IPS DF 6.9 (cell line): ENCODE measurements around the gene APMAP.
A peak's percentile ranks its signal among the peaks of the same experiment; 100 is the strongest.

Experiments used
- DNase-seq: peaks from one replicate; pipeline ENCODE4 v3.0.0-alpha.2; 2013; ENCODE audit warnings: low read depth, low spot score
- H3K27ac ChIP-seq: one replicate; pipeline ENCODE4 v1.5.1; 2013; ENCODE audit warnings: low read length, control low read depth
- H3K27me3 ChIP-seq: 2 replicates; pipeline ENCODE4 v1.6.1; 2013; ENCODE audit warnings: mild to moderate bottlenecking, low read length; ENCODE audit not compliant: control insufficient read depth, insufficient read depth
- H3K36me3 ChIP-seq: 2 replicates; pipeline ENCODE4 v1.6.1; 2013; ENCODE audit warnings: low read length; ENCODE audit not compliant: control insufficient read depth, insufficient read depth
- H3K4me1 ChIP-seq: 2 replicates; pipeline ENCODE4 v1.6.1; 2013; ENCODE audit warnings: low read length; ENCODE audit not compliant: control insufficient read depth, insufficient read depth
- H3K4me3 ChIP-seq: 2 replicates; pipeline ENCODE4 v1.5.1; 2013; ENCODE audit warnings: mild to moderate bottlenecking, low read length
- H3K9me3 ChIP-seq: 2 replicates; pipeline ENCODE4 v1.6.1; 2013; ENCODE audit warnings: low read length, inconsistent platforms; ENCODE audit not compliant: control insufficient read depth, insufficient read depth
- WGBS: extraction: QIAGEN DNeasy Blood & Tissue Kit; methylation state at CpG from one replicate; pipeline ENCODE4 v1.1.7; 2013; ENCODE audit warnings: mixed read lengths, missing lambda C conversion rate; ENCODE audit not compliant: insufficient read length, insufficient coverage; 5-methylcytosine and 5-hydroxymethylcytosine counted together

The APMAP gene

GRCh38 chr20:24992487-24993205 is at the start of gene APMAP:
APMAP (minus strand) TSS chr20:24992751; CDS start chr20:24992688, 63 bp downstream.
- no peaks in the 10 kb centered on the region for H3K9me3 ChIP-seq
- peak; percentile 78 for DNase-seq
- no peaks in the 10 kb centered on the region for H3K36me3 ChIP-seq
- no peaks in the 10 kb centered on the region for H3K27me3 ChIP-seq
- H3K4me3 ChIP-seq = peak within 1 kb of the TSS; percentile 67
- 0 out of 2 replicates have a peak, but pooled peaks cover 1% of the 10 kb centered on the region for H3K4me1 ChIP-seq
- no peak within 1 kb of the TSS for H3K27ac ChIP-seq
- WGBS = no CpG with 5 or more reads among the region's 69 CpGs

- H3K4me1 ChIP-seq = no peaks in the 10 kb centered on the region; the same call in 1 of the 2 replicates
- H3K4me3 ChIP-seq = no peak overlapping the region
- H3K36me3 ChIP-seq = no peaks in the 10 kb centered on the region
- no peaks in the 10 kb centered on the region for H3K9me3 ChIP-seq
- no CpG with 5 or more reads among the region's 21 CpGs for WGBS
- no peak for DNase-seq
- no peak overlapping the region for H3K27ac ChIP-seq
- no peaks in the 10 kb centered on the region for H3K27me3 ChIP-seq
Observed at GRCh38 chr20:25041813-25042530, 49.4 kb upstream of the APMAP start.

- Histone ChIP-seq H3K4me1 (no peaks in the 10 kb centered on the region; the same call in 1 of the 2 replicates), H3K27ac (no peak overlapping the region), H3K27me3 (no peaks in the 10 kb centered on the region), H3K4me3 (no peak overlapping the region), H3K9me3 (no peaks in the 10 kb centered on the region), H3K36me3 (no peaks in the 10 kb centered on the region)
- WGBS = no CpG with 5 or more reads among the region's 6 CpGs
- no peak for DNase-seq
Observed at GRCh38 chr20:25040438-25040831, 47.9 kb upstream of the APMAP start.

- Histone ChIP-seq H3K4me1 (no peaks in the 10 kb centered on the region), H3K27ac (no peak overlapping the region)
Observed at GRCh38 chr20:25039697-25040437, 47.3 kb upstream of the APMAP start.

GRCh38 chr20:25038591-25039015 is 46.1 kb upstream of the APMAP start:
- no CpG with 5 or more reads among the region's 6 CpGs for WGBS
- H3K4me3 ChIP-seq = no peak overlapping the region
- no peak for DNase-seq
- no peaks in the 10 kb centered on the region for H3K36me3 ChIP-seq
- H3K27ac ChIP-seq = no peak overlapping the region
- no peaks in the 10 kb centered on the region for H3K9me3 ChIP-seq
- H3K27me3 ChIP-seq = no peaks in the 10 kb centered on the region
- H3K4me1 ChIP-seq = no peaks in the 10 kb centered on the region

More at GRCh38 chr20:25039697-25040437, 47.3 kb upstream of the APMAP start:
- Histone ChIP-seq H3K9me3 (no peaks in the 10 kb centered on the region), H3K27me3 (no peaks in the 10 kb centered on the region), H3K4me3 (no peak overlapping the region), H3K36me3 (no peaks in the 10 kb centered on the region)
- no CpG with 5 or more reads among the region's 9 CpGs for WGBS
- DNase-seq = no peak

GRCh38 chr20:25038103-25038410 is 45.5 kb upstream of the APMAP start:
- whole genome bisulfite sequencing = no CpG with 5 or more reads among the region's 3 CpGs
- Histone ChIP-seq H3K4me3 (no peak overlapping the region), H3K27me3 (no peaks in the 10 kb centered on the region), H3K27ac (no peak overlapping the region), H3K9me3 (no peaks in the 10 kb centered on the region), H3K36me3 (no peaks in the 10 kb centered on the region), H3K4me1 (no peaks in the 10 kb centered on the region)
- no peak for DNase-seq

- no peak overlapping the region for H3K4me3 ChIP-seq
- no peak overlapping the region for H3K27ac ChIP-seq
Observed at GRCh38 chr20:25037288-25038102, 44.9 kb upstream of the APMAP start.

GRCh38 chr20:25036331-25036936 is 43.9 kb upstream of the APMAP start:
- no CpG with 5 or more reads among the region's 7 CpGs for WGBS
- H3K9me3 ChIP-seq = no peaks in the 10 kb centered on the region
- H3K36me3 ChIP-seq = no peaks in the 10 kb centered on the region
- no peak overlapping the region for H3K27ac ChIP-seq
- no peak overlapping the region for H3K4me3 ChIP-seq
- DNase-seq = no peak
- no peaks in the 10 kb centered on the region for H3K4me1 ChIP-seq
- H3K27me3 ChIP-seq = no peaks in the 10 kb centered on the region

More at GRCh38 chr20:25037288-25038102, 44.9 kb upstream of the APMAP start:
- H3K9me3 ChIP-seq = no peaks in the 10 kb centered on the region
- no peaks in the 10 kb centered on the region for H3K27me3 ChIP-seq
- no peak for DNase-seq
- no peaks in the 10 kb centered on the region for H3K4me1 ChIP-seq
- no CpG with 5 or more reads among the region's 15 CpGs for WGBS
- H3K36me3 ChIP-seq = no peaks in the 10 kb centered on the region

- Histone ChIP-seq H3K4me1 (no peaks in the 10 kb centered on the region), H3K36me3 (no peaks in the 10 kb centered on the region; the same call in 1 of the 2 replicates), H3K9me3 (no peaks in the 10 kb centered on the region), H3K27me3 (no peaks in the 10 kb centered on the region), H3K27ac (no peak overlapping the region), H3K4me3 (no peak overlapping the region)
- no peak for DNase-seq
- no CpG with 5 or more reads among the region's 4 CpGs for WGBS
Observed at GRCh38 chr20:25035921-25036320, 43.4 kb upstream of the APMAP start.
